Left lung (tissue), 10 donors: ENCODE data around the gene FHIP2A. TPM values are rescaled to one million over a fixed set of nuclear protein-coding genes. Genes with fewer than 3 reads are reported as not detected.

Source experiments
- ATAC-seq: fragments of 200-7000 bp; cut with Tn5 transposase; one replicate; pipeline ENCODE4 v1.9.1; 2020; ENCODE audit warnings: moderate library complexity
- DNase-seq, 4 donors: peaks; one replicate each; pipeline ENCODE4 v3.0.0-alpha.2; 2013 to 2020
- H3K27ac ChIP-seq, 2 donors: fragments of 200-600 bp; sonication (generic) in 1 of 2; one replicate each; pipeline versions ENCODE4 v1.5.0 to v1.8.0; 2020 to 2021
- H3K27me3 ChIP-seq, 2 donors: fragments of 200-600 bp; sonication (generic) in 1 of 2; one replicate each; pipeline versions ENCODE4 v1.5.0 to v1.8.0; 2020 to 2021
- H3K36me3 ChIP-seq, 2 donors: fragments of 200-600 bp; sonication (generic) in 1 of 2; one replicate each; pipeline versions ENCODE4 v1.5.0 to v1.8.0; 2020 to 2021
- H3K4me1 ChIP-seq, 2 donors: fragments of 200-600 bp; one replicate each; pipeline ENCODE4 v1.8.0; 2021
- H3K4me3 ChIP-seq, 2 donors: fragments of 200-600 bp; sonication (generic) in 1 of 2; one replicate each; pipeline versions ENCODE4 v1.5.0 to v1.8.0; 2020 to 2021; ENCODE audit warnings: mild to moderate bottlenecking in 1 of 2
- H3K9me3 ChIP-seq, 2 donors: fragments of 200-600 bp; sonication (generic) in 1 of 2; one replicate each; pipeline versions ENCODE4 v1.5.0 to v1.8.0; 2020 to 2021
- CTCF ChIP-seq, 2 donors: fragments of 200-600 bp; sonication (generic) in 1 of 2; IDR thresholded peaks; one replicate each; pipeline versions ENCODE4 v1.5.0 to v1.8.0; 2021; ENCODE audit warnings: antibody characterized with exemption in 2 of 2
- intact Hi-C, 2 donors: fragments of 100-400 bp; cut with DNase I; formaldehyde crosslinking; loops; one replicate each; pipeline versions ENCODE4 v1.11.2 to v1.14.2; 2022
- polyA plus RNA-seq, 6 donors: library from polyadenylated mRNA; unstranded; fragments of 120-200 nt; gene quantifications; one replicate each; pipeline ENCODE4 v1.2.1, GENCODE V29; 2013; ENCODE audit not compliant: insufficient read length in 6 of 6
- total RNA-seq, 2 donors: library from RNA; stranded (reverse); fragmentation: NEBNext Ultra II Directional; extraction: Animal tissue kit (Norgen Biotek cat#: 25700); gene quantifications; one replicate each; pipeline ENCODE4 v1.2.1, GENCODE V29; 2021
- donor health status: DM: no; HTN: yes; CAD: no.
- donor health status: DM: no; HTN: no; CAD: no.

Gene FHIP2A
- total and polyA plus RNA-seq, 8 donors = 27.7 to 49.9 (median 42.1) TPM

DNA sequence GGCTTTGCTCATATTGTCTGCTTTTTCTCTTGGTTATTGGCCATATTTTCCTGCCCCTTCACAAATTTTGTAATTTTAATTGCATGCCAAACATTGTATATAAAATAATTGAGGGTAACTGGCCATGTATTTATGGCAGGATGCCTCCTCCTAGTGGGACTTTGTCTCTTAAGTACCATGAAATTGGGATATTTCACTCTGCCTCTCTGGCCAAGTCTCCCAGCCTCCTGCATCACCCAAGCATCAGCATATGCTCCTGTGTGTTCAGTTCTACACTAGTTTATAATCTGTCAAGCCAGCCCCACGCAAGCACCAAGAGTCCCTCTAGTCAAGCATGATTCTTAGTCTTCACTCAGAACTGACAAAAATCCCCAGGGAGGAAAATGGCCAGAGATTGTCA is 44.2 kb upstream of the FHIP2A start:
- H3K4me3 ChIP-seq = no peak overlapping the region
- DNase-seq (no peak), ATAC-seq (no peak)
- no peak overlapping the region for H3K27ac ChIP-seq
- H3K27me3 ChIP-seq = no peaks in the 10 kb centered on the region
- TF ChIP-seq CTCF (IDR thresholded peaks at IDR 0.05) = no peak
- no peaks in the 10 kb centered on the region for H3K36me3 ChIP-seq
- H3K4me1 ChIP-seq = peaks cover 6 to 12% of the 10 kb centered on the region in 2 donors
- intact Hi-C loops = no loop called here
- no peaks in the 10 kb centered on the region for H3K9me3 ChIP-seq

- peaks cover 6 to 12% of the 10 kb centered on the region in 2 donors for H3K4me1 ChIP-seq
- intact Hi-C loops = loop anchor here in 1 of 2 donors (10.0 kb wide), 1 partner anchor 225 kb away; no protein-coding TSS in a partner anchor
- no peak overlapping the region for H3K4me3 ChIP-seq
- H3K27ac ChIP-seq = no peak overlapping the region
- TF ChIP-seq CTCF (IDR thresholded peaks at IDR 0.05) = no peak
- DNase-seq = peak in 2 of 4 donors; percentile 71 to 73
- H3K27me3 ChIP-seq = no peaks in the 10 kb centered on the region
- no peaks in the 10 kb centered on the region for H3K9me3 ChIP-seq
- peak; percentile 85 for ATAC-seq
- no peaks in the 10 kb centered on the region for H3K36me3 ChIP-seq
Measured at GRCh38 chr10:114779803-114780576, 41.6 kb upstream of the FHIP2A start.

DNA sequence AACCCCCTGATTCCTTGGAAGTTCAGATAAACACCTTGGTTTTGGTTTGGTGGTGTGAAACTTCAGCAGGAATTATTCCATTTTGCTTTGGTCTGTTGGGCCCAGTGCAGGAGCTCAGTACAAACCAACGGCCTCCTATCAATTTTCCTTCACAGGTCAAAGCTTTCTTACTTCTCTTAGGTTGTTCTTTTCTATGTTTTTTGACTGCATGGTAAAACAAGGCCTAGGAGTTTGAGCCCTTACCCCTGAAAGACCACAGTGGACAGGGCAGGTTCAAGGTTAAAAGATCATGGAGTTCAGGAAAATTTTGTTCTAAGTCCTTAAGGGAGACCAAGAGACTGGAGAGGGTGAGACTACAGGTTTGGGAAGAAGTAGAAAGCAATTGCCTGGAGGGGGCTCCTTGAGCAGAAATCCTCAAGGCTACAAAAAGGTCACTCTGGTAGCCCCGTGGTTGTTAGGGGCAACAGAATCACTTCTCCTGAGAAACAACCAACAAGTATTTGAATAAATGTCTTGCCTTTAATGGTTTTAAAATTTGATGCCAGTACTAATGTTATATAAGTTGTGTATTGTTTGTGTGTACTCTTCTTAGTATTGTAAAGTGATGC is 40.9 kb upstream of the FHIP2A start:
- no peak for DNase-seq
- ATAC-seq = no peak
- Histone ChIP-seq H3K4me1 (peaks cover 6 to 12% of the 10 kb centered on the region in 2 donors), H3K9me3 (no peaks in the 10 kb centered on the region), H3K27ac (no peak overlapping the region), H3K4me3 (no peak overlapping the region), H3K27me3 (no peaks in the 10 kb centered on the region), H3K36me3 (no peaks in the 10 kb centered on the region)
- no peak for TF ChIP-seq CTCF (IDR thresholded peaks at IDR 0.05)
- intact Hi-C loops = loop anchor here in 1 of 2 donors (10.0 kb wide), 1 partner anchor 226 kb away; no protein-coding TSS in a partner anchor

DNA sequence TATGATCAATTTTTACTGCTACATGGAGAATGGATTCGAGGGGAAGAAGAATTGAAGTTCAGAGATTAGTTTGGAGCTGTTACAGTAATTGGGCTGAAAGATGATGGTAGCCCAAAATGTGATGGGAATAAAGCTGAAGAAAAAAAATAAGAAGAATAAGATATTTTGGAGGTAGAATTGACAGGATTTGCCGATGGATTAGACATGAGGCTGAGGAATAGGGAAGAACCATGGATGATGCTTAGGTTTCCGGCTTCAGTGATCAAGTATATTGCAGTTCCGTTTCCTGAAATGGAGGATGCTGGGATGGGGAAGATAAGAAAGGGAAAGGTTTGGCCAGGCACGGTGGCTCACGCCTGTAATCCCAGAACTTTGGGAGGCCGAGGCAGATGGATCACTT is 38.9 kb upstream of the FHIP2A start:
- H3K27me3 ChIP-seq = no peaks in the 10 kb centered on the region
- H3K4me1 ChIP-seq = peaks cover 6 to 12% of the 10 kb centered on the region in 2 donors
- no peaks in the 10 kb centered on the region for H3K9me3 ChIP-seq
- no peak overlapping the region for H3K27ac ChIP-seq
- H3K4me3 ChIP-seq = no peak overlapping the region
- DNase-seq = no peak
- TF ChIP-seq CTCF (IDR thresholded peaks at IDR 0.05) = no peak
- no peak for ATAC-seq
- H3K36me3 ChIP-seq = no peaks in the 10 kb centered on the region
- intact Hi-C loops = loop anchor here in 1 of 2 donors (10.0 kb wide), 1 partner anchor 228 kb away; no protein-coding TSS in a partner anchor

- DNase-seq (no peak), ATAC-seq (no peak)
- no peak for TF ChIP-seq CTCF (IDR thresholded peaks at IDR 0.05)
- no peak overlapping the region for H3K27ac ChIP-seq
- peaks cover 6 to 12% of the 10 kb centered on the region in 2 donors for H3K4me1 ChIP-seq
- intact Hi-C loops = loop anchor here in 1 of 2 donors (10.0 kb wide), 1 partner anchor 229 kb away; no protein-coding TSS in a partner anchor
- H3K27me3 ChIP-seq = no peaks in the 10 kb centered on the region
- no peaks in the 10 kb centered on the region for H3K36me3 ChIP-seq
- no peaks in the 10 kb centered on the region for H3K9me3 ChIP-seq
- no peak overlapping the region for H3K4me3 ChIP-seq
Measured at GRCh38 chr10:114783686-114784085, 37.9 kb upstream of the FHIP2A start.
